K562 (cell line): Measurements from ENCODE around the gene SPATA45. TPM values are rescaled to one million over a fixed set of nuclear protein-coding genes. Genes with fewer than 3 reads are reported as not detected.

Experiments used
- AFF4 ChIP-seq: sonication (generic); formaldehyde crosslinking; IDR thresholded peaks from 2 replicates; pipeline ENCODE4 v1.8.0; 2023; ENCODE audit warnings: mild to moderate bottlenecking, missing genetic modification reagents
- FOXM1 ChIP-seq, 2 experiments: fragments of 450-650 bp in 1 of 2; sonication (generic) in 1 of 2; formaldehyde crosslinking in 1 of 2; IDR thresholded peaks; 2 replicates each; pipeline versions ENCODE4 v1.6.1 to v1.9.0; 2017 to 2022; ENCODE audit warnings: low read depth in 2 of 2, mild to moderate bottlenecking in 2 of 2, missing genetic modification reagents in 1 of 2, moderate library complexity in 1 of 2
- FOXP1 ChIP-seq: sonication (generic); formaldehyde crosslinking; IDR thresholded peaks from 2 replicates; pipeline ENCODE4 v1.8.0; 2022; ENCODE audit warnings: mild to moderate bottlenecking, missing genetic modification reagents
- KAT7 ChIP-seq: sonication (generic); formaldehyde crosslinking; IDR thresholded peaks from 2 replicates; pipeline ENCODE4 v1.8.0; 2022; ENCODE audit warnings: missing genetic modification reagents, mild to moderate bottlenecking, borderline replicate concordance
- KDM4B ChIP-seq, 2 experiments: fragments of 450-650 bp in 1 of 2; sonication (generic) in 1 of 2; IDR thresholded peaks; 2 replicates each; pipeline ENCODE4 v1.6.1; 2016 to 2017; ENCODE audit warnings: borderline replicate concordance in 2 of 2, antibody characterized with exemption in 1 of 2, low read depth in 1 of 2, mild to moderate bottlenecking in 1 of 2
- KHSRP ChIP-seq: fragments of 450-650 bp; IDR thresholded peaks from 2 replicates; pipeline ENCODE4 v1.6.1; 2017
- MBD2 ChIP-seq: sonication (generic); IDR thresholded peaks from 2 replicates; pipeline ENCODE4 v1.6.1; 2016; ENCODE audit warnings: low read depth, borderline replicate concordance
- NCOA1 ChIP-seq: fragments of 450-650 bp; IDR thresholded peaks from 2 replicates; pipeline ENCODE4 v1.6.1; 2016; ENCODE audit warnings: low read depth
- PHF8 ChIP-seq: fragments of 200-600 bp; sonication (generic); IDR thresholded peaks from 2 replicates; pipeline ENCODE4 v1.6.1; 2012; ENCODE audit warnings: mixed run types, mild to moderate bottlenecking, inconsistent platforms, low read length, moderate library complexity, borderline replicate concordance
- RBBP5 ChIP-seq: fragments of 200-600 bp; sonication (generic); IDR thresholded peaks from 2 replicates; pipeline ENCODE4 v1.6.1; 2012; ENCODE audit warnings: borderline replicate concordance, mild to moderate bottlenecking, low read length, control low read depth, inconsistent platforms; ENCODE audit not compliant: insufficient read depth, poor library complexity, severe bottlenecking
- SP1 ChIP-seq: sonication (generic); formaldehyde crosslinking; IDR thresholded peaks from 2 replicates; pipeline ENCODE4 v1.8.1; 2022; ENCODE audit warnings: mild to moderate bottlenecking, missing genetic modification reagents
- SREBF1 ChIP-seq: fragments of 150-350 bp; IDR thresholded peaks from 2 replicates; pipeline ENCODE4 v1.6.1; 2014; ENCODE audit warnings: antibody characterized with exemption, low read depth, low read length, borderline replicate concordance
- TARDBP ChIP-seq: fragments of 450-650 bp; IDR thresholded peaks from 2 replicates; pipeline ENCODE4 v1.6.1; 2016
- TBP ChIP-seq: optimal IDR thresholded peaks from 2 replicates; pipeline ENCODE3; 2011; ENCODE audit warnings: low read depth, low read length, improper control_type of control experiment
- THRB ChIP-seq: fragments of 450-650 bp; formaldehyde crosslinking; conservative IDR thresholded peaks from 2 replicates; pipeline ENCODE4 v1.4.0; 2022; ENCODE audit warnings: mild to moderate bottlenecking, missing genetic modification characterization
- ZFP30 ChIP-seq: fragments of 250-450 bp; sonication (Bioruptor Pico); IDR thresholded peaks from 2 replicates; pipeline ENCODE4 v1.8.0; 2022; ENCODE audit warnings: moderate library complexity, mild to moderate bottlenecking, inconsistent platforms, borderline replicate concordance
- ZNF592 ChIP-seq: fragments of 450-650 bp; IDR thresholded peaks from 2 replicates; pipeline ENCODE4 v1.6.1; 2017; ENCODE audit warnings: antibody characterized with exemption, mild to moderate bottlenecking
- polyA plus RNA-seq, 8 experiments: library from polyadenylated mRNA; depleted of rRNA in 4 of 8; stranded (reverse) in 5 of 8; unstranded in 3 of 8; fragments of >200 nt; fragmentation: Nextera tagmentation in 2 of 8; fragmentation: Illumina TruSeq in 1 of 8; extraction: Ambion mirVana in 2 of 8; extraction: Trizol in 1 of 8; gene quantifications; 2 replicates each; pipeline versions ENCODE4 v1.2.1 to v1.2.3, GENCODE V29; 2011 to 2014; ENCODE audit warnings: inconsistent platforms in 1 of 8, missing spikeins in 1 of 8
- total RNA-seq, 7 experiments: library from RNA; depleted of rRNA in 6 of 7; stranded (reverse); fragments of >200 nt in 6 of 7; fragmentation: Illumina TruSeq in 2 of 7; extraction: Trizol in 2 of 7; gene quantifications; 2 replicates each; pipeline versions ENCODE4 v1.2.1 to v1.2.3, GENCODE V29; 2011 to 2021; ENCODE audit warnings: low replicate concordance in 1 of 7

Gene SPATA45
- total and polyA plus RNA-seq, 9 of the 15 experiments (the other 6 are each of a cell fraction or from before 2014, with no cell fraction given), result 0.18 TPM; not detected in 8

- 0 out of 2 replicates have a peak, but pooled peaks have one; percentile 16 for TF ChIP-seq AFF4 (CRISPR knock-in tag)
- no peak for TF ChIP-seq ZFP30 (CRISPR knock-in tag)
- peak; percentile 68; the same call in 1 of the 2 replicates for TF ChIP-seq ZNF592
- TF ChIP-seq PHF8, result peak; percentile 15
- TF ChIP-seq TARDBP, result no peak
- no peak for TF ChIP-seq NCOA1
- TF ChIP-seq TBP, result no peak
- no peak for TF ChIP-seq FOXM1 (IDR thresholded peaks at IDR 0.05; ENCODE audit: low read depth)
- TF ChIP-seq FOXM1 (CRISPR knock-in tag; IDR thresholded peaks at IDR 0.05; ENCODE audit: low read depth), result peak; percentile 83; the same call in 1 of the 2 replicates
- no peak for TF ChIP-seq KHSRP
- TF ChIP-seq RBBP5, result peak; percentile 88
- TF ChIP-seq MBD2, result no peak
- no peak for TF ChIP-seq KAT7 (CRISPR knock-in tag)
- no peak for TF ChIP-seq SP1 (CRISPR knock-in tag)
- no peak for TF ChIP-seq KDM4B (IDR thresholded peaks at IDR 0.05; ENCODE audit: borderline replicate concordance in 2 of 2, low read depth in 1 of 2)
- TF ChIP-seq FOXP1, result peak; percentile 32; the same call in 1 of the 2 replicates
- TF ChIP-seq SREBF1, result no peak
- TF ChIP-seq THRB (CRISPR knock-in tag), result 0 out of 2 replicates have a peak, but pooled peaks have one; percentile 5
These were observed 11.2 kb upstream of the SPATA45 start (continued) for GRCh38 chr1:212858461-212859265.
